ENCODE measurements around the gene ANKRD34A.

ANKRD34A gene

DNA sequence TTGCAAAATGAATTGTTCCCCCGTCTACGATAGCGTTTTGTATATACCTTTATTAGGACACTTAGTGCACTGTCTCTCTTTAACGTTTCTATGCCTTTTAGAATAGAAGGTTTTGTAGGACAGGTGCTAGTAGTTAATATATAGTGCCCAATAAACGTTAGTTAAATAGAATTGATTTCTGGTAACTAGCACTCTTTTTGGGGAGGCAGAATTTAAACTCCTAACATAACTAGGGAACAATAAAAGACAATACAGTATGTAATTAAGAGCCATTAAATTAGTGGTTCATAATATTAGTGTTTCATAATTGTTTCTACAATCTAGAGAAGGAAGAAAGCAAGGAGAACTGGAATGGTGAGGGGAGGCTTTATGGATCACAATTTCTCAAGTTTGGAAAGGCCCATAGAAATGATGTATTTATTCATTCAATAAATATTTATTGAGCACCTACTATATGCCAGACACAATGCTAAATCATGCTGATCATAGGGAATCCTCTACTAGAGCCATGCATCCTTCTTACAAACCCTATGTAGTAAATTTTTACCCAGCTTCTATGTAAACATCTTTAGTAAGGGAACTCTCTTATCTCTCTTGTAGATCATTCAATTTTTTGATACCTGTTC is 857 bp upstream of the ANKRD34A start:
- DNase-seq: no peak

DNA sequence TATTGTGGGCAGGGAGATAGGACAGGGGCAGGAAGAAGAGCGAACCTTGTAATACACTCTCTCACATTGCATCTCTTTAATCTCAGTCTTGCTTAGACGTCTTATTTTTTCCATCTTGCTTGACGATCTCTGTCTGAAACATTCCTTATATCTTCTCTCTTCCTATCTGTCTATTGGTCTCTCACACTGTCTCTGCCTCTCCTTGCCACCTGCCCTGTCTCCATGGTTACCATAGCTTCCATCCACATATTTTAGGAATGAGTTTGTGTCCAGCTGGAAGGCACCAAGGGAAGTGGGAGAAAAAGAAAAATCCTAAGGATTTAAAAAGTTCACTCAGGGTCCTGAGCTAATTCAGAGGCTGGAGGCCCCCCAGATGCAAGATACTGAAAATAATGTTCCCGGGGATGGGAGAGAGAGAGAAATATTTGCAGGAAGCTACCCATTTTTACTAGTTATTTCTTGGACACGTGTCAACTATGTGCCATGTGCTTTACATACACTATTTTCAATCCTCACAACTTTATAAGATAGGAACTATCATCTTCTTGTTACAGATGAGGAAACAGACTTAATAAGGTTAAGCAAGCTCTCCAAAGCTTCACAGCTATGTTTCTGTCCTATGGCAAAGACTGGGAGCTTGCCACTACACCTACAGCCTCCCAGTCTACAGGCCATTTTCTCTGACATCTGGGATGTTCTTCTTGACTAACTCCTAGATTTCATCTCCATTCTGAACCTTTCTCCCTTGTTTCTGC is 933 bp downstream of the ANKRD34A start:
- DNase-seq: no peak

DNA sequence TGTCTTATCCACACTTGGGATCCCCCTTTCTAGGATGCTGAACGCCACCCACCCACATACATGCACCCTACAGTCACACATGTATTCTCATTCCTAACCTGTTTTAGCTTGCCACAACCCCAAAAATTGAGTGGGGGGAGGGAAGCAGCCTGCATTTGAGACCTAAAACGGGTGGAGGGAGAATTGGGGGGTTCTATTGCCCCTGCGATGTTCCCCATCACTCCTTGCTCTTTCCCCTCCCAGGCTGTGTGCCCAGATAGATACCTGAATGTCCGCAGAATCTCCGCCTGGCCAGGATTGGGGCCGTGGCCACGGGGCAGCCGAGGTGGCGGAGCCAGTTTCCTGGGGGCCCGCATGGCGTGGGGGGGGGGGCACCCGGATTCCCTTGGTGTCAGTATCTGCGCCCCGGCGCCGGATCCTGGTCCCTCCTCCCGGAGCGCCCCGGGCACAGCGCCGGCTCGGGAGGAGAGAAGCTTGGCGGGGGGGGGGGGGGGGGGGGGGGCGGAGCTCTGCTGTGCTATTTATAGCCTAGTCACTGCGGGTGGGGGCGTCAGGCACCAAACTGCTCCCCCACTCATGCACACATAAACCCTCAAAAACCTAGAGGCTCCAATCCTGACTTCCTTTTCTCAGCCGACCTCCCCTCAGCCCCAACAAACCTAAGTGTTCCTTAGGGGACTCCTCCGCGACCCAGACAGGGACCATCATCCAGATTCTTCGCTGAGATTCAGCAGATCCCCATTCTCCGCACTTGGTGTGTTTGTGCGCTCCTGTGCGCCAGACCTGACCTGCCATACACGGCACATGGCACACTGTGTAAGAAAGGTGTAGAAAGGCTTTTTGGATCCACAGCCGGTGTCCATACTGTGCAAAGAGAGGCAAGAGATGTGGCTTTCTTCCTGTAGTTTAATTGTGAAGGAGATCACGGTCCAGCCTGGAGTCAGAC is 1.9 kb downstream of the ANKRD34A start:
- DNase-seq: peak in 3 of 5 experiments; percentile 25 to 40 (median 27)

DNA sequence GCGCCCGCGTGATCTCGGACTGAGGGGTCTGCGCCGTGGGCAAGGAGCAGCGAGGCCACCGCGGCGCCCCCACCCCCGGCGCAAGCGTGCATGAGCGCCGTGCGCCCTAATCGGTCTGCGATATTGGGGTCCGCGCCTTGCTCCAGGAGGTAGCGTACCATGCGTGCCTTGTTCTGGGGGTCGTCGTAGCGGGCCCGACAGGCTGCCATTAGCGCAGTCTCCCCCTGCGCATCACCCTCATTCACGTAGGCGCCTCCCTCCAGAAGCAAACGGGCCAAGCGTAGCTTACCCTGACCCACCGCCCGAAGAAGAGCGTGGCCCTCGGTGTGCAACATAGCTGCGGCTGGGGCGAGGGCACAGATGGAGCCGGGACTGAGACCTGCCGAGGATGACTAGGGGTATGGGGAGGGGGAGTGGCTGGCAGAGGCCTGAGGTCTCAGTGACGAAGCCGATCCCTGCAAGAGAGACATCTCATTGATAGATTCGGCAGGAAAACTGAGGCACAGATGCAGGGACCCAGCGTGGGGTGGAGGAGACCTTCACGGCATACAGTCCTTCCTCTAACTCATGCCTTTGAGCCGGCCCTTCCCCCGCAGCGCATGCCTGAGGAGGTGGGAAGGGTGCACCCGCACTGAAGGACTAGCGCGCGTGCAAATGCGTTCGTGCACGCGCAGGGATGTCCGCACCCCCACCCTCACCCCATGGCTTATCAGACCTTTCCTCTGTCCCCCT is 2.8 kb downstream of the ANKRD34A start:
- DNase-seq: peak in 3 of 5 experiments; percentile 13 to 66 (median 38)

DNA sequence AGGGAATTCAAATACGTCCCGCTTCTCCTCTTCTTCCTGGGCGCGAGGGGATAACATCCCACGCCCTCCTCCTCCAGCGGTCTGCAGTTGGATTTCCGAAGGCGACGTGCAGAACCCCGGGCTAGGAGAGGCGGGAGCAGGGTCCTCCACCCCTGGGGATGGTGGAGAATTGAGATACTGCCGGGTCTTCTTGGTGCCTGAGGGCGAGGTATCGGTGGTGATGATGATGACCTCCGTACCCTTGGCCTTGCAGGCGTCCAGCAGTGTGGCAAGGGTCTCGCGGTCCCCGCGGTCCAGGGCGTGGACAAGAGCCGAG is 3.3 kb downstream of the ANKRD34A start:
- no peak for DNase-seq

DNA sequence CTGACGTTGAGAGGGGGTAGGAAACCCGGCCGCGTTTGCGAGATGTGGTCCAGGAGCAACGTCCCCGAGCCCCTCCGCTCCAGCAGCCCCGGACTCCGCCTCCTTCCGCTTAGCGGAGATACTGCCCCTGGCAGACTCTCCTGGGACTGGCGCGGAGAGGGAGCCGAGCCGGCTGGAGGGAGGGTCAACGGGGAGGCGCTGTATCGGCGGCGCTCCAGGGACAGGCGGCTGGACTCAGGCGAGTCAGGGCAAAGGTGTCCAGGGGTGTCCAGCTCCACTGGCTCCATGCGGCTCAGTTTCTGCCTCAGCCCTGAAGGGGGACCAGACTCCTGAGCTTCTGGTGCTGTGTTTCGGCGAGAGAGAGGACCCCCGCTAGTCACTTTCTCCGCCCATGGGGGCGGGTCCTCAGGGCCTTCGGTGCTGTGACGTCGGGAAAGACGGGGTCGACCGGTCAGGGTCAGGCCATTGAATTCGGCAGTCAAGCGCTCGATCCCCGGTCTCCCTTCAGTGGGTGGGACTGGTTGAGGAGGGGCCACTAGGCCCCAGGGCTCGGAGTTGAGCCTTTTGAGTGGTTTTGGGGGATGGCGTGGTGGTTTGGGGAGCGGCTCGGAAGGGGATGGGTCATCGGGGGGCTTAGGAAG is 3.8 kb downstream of the ANKRD34A start:
- peak; percentile 21 to 52 (median 39) for DNase-seq

DNA sequence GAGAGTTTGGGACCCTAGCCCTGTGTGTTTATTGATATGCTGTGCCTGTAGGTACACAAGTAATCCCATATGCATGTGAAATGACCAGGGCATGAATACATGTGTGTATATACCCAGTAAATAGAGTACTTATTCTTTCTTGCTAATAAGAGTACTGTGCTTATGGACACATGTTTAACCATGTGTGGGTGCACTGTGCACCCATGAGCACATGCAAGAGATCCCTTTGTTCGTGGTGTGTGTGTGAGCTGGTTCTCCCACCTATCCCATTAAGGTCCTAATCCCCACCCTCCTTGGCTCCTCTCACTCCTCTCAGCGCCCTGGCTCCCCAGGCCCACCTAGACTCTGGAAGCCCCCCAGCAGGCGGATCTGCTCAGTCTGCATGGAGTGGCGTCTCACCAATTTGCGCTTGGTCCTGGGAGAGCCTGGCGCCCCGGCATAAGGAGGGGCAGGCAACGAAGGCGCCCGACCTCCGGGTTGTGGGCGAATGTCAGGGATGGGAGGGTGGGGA is 4.4 kb downstream of the ANKRD34A start:
- DNase-seq: no peak

DNA sequence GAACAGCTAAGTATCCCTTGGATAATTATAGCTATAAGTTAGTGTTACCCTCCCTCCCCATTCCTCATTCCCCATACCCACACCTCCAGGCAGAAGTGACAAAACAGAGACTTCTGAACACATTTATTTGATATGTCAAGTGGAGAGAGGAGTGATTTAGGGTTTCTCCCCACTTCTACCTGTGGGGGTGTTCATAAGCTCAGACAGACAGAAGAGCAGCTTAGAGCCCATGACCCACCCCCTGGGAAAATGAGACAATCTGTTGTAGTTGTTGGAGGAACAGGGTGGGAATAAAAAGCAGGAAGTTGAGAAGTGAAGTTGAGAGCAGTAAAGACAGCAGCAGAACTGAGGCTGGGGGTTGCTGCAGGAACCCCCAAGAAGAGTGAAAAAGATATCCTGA is 5.0 kb downstream of the ANKRD34A start:
- DNase-seq: no peak

DNA sequence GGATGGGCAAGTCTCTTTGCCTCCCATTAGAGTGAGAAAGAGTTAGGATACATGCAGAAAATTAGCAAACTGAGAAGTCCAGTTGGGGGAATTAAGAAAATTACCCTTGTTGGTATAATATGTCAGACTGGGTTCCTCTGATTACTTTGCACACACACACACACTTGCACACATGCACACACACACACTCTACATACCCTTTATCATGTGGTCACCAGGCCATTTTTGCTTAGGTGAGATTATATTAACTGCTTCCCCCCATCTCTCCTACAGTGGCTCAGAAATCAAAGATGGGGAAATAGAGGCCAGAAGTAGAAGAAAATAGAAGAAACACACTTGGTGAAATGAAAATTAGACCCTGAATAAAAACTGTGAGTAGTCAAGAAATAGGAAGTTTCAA is 5.6 kb downstream of the ANKRD34A start:
- DNase-seq: no peak

DNA sequence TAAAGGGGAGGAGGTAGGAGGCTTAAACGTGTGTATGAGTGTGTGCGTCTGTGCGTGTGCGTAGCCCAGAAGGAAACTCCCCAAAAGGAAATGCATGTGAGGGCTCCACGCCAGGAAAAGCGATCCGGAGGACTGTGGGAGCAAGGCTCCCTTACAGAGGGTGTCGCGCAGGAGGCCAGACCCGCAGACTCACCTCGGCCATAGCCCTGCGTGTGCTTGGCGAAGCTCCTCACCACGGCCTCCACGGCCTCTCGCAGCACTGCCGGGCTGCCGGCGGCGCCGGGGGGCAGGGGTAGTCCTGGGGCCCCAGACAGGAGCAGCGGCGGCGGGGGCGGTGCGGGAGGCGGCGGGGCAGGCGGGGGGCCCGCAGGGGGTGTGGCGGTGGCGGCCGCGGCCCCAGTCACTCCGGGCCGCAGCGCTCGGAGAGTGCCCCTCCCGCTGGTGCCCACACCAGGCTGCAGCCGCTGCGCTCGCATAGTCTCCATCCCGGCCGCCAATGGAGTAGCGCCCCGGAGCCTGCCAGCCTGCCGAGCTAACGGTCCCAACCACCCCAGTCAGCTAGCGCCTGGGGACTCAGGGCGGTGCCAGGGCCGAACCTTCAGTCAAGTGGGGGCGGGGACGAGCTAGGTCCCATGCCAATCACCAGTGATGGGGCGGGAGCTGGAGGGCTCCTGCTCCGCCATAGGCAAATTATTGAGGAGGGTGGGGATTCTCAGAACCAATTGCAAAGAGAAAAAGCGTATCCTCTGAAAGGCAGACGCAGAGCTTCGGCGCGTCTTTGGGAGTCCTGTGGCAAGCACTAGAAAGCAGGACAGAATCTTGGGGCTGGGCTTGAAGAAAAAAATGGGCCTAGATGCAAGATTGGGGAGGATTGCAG is 6.7 kb downstream of the ANKRD34A start, which contains the start of gene LIX1L:
LIX1L (minus strand) TSS at position 575 of the 877 bp plus-strand sequence; CDS start at position 485, 90 bp downstream.
- DNase-seq: peak; percentile 84 to 98 (median 93)

DNA sequence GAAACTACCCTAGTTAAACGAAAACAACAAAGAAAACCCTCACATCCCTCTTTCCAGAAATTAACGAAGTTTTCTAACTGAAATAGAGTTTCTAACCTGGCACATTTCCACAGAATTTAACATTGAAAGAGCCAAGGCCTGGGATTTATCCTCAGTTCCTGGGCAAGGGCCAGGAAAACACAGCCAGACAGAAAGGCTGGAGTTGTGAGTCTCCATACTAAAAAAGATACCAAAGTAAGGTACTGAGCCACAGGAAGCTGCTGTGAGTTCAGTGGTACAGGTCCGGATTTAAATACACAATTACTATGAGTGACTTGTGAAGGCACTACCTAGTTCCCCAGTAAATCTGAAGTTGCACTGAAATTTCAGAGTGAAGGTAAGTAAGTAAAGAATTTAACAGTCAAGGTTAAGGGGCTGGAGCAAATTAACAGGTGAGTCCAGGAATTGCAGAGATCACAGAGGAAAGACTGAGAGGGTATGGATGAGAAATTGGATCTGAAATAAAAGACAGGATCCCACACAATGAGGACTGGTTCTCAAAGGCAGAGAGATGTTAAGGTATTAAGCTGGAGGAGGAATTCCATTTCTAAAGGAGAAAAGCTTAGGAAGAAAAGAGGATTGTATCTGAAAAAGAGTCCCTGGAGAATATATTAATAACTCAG is 7.5 kb downstream of the ANKRD34A start:
- DNase-seq: peak in 2 of 5 experiments; percentile 18 to 50

DNA sequence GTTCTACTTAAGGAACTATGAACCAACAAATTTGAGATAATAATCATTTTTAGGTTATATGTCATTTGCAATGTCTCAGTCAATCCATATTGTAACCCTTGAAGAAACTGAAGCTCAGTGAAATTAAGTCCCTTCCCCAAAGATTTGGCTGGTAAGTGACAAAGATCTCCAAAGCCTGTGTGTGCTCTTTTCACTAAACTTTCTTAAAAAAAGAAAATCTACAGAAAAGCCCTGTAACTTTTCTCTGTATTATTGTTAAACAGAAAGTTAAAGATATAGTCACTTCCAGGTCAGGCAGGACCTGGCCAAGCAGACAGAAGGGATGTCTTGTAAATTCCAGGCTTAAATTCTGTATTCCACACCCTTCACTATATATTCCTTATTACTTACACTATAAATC is 8.0 kb downstream of the ANKRD34A start:
- DNase-seq: no peak

DNA sequence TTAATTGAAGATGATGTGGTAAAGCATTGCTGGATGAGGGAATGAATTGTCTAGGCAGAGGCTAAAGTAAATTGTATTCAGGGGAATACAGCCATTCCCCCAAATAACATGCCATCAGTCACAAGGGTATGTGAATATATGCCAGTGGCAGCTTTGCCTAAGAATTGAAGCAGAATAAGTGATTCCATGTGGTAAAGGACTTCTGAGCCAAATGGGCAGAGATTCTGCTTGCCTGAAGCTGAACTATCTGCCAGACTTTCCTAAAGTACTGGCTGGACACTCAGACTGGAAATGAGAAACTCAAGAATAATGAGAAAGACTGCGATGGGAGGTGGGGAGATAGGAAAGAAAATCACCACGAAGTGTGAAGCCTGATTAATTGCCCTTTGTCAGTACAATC is 8.9 kb downstream of the ANKRD34A start:
- DNase-seq: no peak

DNA sequence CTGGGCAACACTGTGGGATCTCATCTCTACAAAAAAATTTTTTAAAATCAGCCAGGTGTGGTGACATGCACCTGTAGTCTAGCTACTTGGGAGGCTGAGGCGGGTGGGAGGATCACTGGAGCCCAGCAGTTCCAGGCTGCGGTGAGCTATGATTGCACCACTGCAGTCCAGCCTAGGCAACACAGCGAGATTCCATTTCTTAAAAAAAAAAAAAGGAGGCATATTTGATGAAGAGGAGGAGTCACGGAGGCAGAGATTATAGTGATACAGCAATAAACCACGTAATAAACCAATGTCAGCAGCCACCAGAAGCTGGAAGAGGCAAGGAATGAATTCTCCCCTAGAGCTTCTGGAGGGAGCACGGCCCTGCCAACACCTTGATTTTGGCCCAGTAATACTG is 10.5 kb downstream of the ANKRD34A start:
- DNase-seq: no peak

DNA sequence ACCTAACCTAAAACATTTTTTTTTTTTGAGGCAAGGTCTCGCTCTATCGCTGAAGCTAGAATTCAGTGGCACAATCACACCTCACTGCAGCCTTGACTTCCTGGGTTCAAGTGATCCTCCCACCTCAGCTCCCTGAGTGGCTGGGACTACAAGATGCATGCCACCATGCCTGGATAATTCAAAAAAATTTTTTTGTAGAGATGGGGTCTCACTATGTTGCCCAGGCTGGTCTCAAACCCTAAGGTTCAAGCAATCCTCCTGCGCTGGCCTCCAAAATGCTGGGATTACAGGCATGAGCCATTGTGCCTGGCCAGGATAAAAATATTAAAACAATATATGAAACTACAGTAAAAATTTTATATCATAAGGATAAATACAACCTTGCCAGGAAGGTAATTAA is 11.5 kb downstream of the ANKRD34A start:
- no peak for DNase-seq

DNA sequence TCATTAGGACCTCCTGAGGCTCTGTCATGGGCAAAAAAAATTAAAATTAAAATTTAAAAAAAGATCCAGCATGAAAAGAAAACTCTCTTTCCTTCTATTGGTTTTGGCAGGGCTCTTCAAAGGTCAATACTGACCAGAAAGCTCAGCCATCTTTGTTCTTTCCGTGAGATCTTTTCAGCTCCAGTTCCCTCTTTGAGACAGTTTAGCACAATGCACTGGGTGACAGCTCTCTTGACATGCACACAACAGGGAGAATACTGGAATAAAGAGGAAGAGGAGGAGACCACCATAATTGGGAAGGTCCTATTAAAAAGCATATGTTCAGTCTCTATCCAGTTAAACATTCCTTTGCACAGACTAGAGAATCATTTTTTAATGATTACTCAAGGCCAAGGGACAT is 12.8 kb downstream of the ANKRD34A start:
- DNase-seq: no peak

DNA sequence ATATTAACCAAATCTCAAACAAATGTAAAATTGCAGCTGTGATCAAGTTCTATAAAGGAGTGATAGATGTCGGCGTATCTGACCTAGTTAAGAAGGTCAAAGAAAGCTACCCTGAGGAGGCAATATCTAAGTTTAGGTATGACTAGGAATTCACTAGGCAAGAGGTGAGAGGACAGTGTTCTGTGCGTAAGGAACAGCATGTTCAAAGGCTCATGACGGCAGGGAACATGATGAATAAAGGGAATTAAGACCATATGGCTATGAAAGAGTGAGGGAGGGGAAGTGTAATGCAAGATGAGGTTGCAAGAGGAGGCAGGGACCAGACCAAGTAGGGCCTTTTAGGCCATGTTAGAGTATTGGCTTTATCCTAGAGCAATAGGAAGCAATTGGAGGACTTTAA is 15.2 kb downstream of the ANKRD34A start:
- DNase-seq: no peak

DNA sequence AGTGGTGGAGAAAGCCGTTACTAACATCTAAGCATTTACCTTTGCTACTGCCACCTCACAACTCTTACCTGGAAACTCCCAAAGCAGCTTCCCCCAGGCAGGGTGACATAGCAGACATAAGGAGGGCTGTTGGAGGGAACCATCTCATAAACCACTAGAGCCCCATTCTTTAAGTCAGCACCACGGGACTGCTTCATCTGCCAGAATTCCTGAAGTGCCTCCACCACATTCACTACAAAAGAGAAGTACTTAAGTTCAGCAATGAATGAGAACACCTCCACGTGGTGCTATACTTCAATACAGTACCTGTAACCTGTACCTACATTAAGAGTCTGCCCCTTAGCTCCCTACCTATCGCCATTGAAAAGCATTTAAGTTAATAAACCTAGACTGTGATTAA is 16.8 kb downstream of the ANKRD34A start:
- DNase-seq: no peak

DNA sequence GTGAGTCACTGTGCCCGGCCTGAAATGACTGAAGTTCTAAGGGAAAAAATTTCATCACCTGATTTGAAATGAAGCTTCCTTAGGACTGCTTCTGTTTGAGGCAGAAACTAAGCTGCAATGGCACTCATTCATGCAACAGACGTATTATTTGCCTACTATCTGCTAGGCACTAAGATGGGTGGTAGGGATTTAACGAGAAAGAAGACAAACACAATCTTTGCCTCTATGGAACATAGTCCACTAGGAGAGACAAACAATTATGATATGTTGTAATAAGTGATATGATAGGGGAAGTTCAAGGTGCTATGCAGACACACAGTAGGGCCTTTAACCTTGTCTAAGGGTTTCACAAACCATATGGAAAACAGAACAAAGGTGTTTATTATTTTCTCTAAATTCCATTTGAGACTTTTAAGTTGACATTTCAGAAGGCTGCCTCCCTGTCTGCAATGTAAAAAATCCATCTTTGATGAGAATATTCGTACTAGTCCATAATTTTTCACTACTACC is 17.8 kb downstream of the ANKRD34A start:
- DNase-seq: no peak

DNA sequence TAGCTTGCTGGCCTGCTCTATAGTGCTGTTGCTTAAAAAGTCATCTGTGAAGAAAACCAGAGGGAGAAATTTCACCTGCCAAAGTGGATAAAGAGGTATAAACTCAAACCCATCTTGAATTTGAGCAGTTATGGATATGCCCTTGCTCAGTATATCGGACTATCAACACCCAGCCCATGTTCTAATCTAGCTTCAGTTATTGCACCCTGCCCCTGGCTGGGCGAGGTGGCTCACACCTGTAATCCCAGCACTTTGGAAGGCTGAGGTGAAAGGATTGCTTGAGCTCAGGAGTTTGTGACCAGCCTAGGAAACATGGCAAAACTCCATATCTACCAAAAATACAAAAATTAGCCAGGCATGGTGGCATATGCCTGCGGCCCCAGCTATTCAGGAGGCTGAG is 19.8 kb downstream of the ANKRD34A start:
- DNase-seq: no peak
